Stimulated activated CD8-positive, alpha-beta memory T cell treated with anti-CD3 and anti-CD28 coated beads, Interleukin-4, amount 100 ng/mL, for 1 hour (primary cell): ENCODE measurements around the gene DIAPH3.

ENCODE experiments used
- DNase-seq, 2 donors: peaks; one replicate each; pipeline ENCODE4 v3.0.0-alpha.2; 2020; ENCODE audit warnings: low read depth in 2 of 2, low spot score in 1 of 2

DIAPH3 gene

GRCh38 chr13:59960683-59961082 lies 203.0 kb downstream of the DIAPH3 start:
- no peak for DNase-seq

GRCh38 chr13:59957438-59957837 lies 206.3 kb downstream of the DIAPH3 start:
- DNase-seq = no peak

GRCh38 chr13:59954601-59955000 lies 209.1 kb downstream of the DIAPH3 start:
- DNase-seq = no peak

DNA sequence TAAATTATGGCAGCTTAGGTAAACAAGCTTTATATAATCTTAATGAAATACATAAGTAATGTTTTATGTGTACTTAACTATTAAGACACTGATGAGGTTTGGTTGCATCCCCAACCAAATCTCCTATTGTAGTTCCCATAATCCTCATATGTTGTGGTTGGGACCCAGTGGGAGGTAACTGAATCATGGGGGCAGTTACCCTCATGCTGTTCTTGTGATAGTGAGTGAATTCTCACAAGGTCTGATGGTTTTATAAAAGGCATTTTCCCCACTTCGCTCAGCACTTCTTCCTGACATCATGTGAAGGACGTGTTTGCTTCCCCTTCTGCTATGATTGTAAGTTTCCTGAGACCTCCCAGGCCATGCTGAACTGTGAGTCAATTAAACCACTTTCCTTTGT lies 212.7 kb downstream of the DIAPH3 start:
- no peak for DNase-seq

GRCh38 chr13:59950266-59950665 lies 213.5 kb downstream of the DIAPH3 start:
- DNase-seq = no peak

DNA sequence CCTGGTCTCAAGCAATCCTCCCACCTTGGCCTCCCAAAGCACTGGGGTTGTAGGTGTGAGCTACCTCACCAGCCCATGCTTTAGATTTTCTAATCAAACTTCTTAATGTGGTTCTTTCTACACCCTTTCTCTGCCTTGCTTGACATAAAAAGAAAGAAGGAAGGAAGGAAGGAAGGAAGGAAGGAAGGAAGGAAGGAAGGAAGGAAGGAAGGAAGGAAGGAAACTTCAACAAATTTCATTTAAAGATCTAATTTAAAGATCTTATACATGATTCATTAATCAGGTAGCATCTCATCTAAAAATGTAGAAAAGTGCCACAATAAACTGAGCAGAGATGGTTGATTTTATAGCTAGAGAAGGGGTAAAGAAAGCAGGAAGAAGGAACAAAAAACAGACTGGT lies 215.0 kb downstream of the DIAPH3 start:
- no peak for DNase-seq

- no peak for DNase-seq
These were observed 216.8 kb downstream of the DIAPH3 start for GRCh38 chr13:59946944-59947343.

DNA sequence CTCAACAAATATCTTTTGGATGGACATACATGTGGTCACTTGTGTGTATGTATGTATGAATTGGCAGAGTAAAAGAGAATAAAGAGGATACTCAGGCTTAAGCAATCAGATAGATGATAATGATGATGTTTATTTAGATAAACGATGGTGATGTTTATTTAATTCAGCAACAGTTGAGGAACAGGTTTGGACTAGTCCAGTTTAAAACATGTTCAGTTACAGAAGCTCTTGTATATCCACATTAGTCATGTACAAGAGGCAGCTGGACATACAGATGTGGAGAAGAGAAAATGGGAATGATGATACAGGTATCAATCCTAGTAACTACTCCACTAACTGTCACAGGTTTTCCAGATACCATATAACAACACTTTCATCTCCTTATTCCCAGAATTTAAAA lies 232.1 kb downstream of the DIAPH3 start:
- DNase-seq = no peak

DNA sequence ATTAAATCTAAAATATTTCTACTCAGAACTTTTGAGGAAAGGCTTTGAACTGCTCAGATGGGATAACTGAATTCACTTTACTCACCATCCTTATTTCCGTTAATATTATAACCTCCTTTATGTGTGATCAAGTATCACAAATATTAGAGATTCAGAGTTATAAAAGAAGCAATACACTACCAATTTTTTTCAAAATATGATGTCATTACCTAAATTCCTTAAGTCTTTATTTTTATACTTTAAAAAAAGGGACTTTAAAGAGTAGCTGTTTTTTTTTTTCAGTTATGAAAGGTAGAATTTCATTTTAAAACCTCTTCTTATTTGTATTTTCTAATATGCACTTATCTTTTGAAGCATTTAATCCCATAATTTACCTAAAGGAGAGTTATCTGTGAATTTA lies 239.5 kb downstream of the DIAPH3 start:
- DNase-seq = no peak

GRCh38 chr13:59915252-59915651 lies 248.5 kb downstream of the DIAPH3 start:
- no peak for DNase-seq

GRCh38 chr13:59914556-59914955 lies 249.2 kb downstream of the DIAPH3 start:
- DNase-seq = no peak

- DNase-seq = no peak
These were observed 257.2 kb downstream of the DIAPH3 start for GRCh38 chr13:59906413-59907049.

DNA sequence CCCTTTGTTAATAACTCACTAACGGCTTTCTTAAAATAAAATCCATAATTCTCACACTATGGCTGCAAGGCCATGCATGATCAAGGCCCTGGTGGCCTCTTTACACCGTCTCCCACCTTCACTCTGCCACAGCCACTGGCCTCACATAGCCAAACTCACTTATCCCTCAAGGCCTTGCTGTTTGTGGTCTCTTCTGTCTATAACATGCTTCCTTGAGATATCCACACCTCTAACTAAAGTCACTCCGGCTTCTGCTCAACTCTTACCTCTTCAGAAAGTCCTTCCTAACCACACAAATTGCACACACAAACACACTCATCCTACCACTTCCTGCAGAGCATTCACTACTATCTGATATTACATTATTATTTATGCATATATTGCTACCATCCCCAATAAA lies 262.5 kb downstream of the DIAPH3 start:
- DNase-seq = no peak

DNA sequence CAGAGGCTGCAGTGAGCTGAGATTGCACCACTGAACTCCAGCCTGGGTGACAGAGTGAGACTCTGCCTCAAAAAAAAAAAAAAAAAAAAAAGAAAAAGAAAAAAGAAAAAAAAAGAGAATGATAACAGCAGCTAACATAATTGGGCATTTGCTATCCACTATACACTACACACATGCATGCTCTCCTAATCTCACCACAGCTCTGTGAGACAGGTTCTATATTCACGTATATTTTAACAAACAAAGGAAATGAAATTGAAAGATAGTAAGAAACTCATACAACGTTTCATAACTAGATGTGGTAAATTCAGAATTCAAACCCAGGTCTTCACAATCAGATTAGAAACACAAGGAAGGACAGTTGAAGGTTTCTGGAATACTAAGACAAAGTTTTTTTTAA lies 265.7 kb downstream of the DIAPH3 start:
- DNase-seq = no peak

GRCh38 chr13:59893266-59893665 lies 270.5 kb downstream of the DIAPH3 start:
- no peak for DNase-seq

GRCh38 chr13:59891053-59891452 lies 272.7 kb downstream of the DIAPH3 start:
- DNase-seq = no peak

DNA sequence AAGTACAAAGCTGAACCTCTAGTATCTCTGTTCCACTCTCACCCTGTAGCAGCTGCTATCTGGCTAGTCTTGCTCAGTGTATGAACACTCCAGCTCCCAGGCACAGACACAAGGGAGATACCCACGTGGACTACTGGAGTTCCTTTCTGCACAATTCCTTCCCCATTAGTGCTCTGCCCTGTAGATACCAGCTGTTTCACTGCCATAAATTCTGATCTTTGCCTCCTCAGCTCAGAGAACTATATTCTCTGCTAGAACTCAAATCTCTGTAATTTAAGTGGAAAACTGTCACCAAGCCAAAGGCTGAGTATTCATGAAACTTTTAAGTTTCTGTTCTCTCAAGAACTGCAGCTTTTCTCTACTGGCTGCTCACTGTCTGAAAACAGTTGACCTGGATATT lies 273.7 kb downstream of the DIAPH3 start:
- no peak for DNase-seq

DNA sequence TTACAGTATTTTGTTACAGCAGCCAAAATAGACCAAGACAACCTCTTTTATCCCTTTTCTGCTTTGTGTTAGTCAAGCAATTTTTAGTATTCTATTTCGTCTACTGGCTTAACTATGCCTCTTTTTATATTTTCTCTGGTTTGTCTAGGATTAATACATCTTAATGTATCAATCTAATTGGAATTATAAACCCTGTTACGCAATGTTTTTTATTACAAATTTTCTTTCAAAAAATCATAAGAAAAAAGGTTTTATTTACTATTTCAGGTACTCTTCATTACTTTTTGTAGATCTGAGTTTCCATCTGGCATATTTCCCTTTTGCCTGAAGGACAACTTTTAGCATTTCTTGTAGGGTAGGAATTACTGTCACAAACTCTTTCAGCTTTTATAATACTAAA lies 275.3 kb downstream of the DIAPH3 start:
- DNase-seq = no peak

DNA sequence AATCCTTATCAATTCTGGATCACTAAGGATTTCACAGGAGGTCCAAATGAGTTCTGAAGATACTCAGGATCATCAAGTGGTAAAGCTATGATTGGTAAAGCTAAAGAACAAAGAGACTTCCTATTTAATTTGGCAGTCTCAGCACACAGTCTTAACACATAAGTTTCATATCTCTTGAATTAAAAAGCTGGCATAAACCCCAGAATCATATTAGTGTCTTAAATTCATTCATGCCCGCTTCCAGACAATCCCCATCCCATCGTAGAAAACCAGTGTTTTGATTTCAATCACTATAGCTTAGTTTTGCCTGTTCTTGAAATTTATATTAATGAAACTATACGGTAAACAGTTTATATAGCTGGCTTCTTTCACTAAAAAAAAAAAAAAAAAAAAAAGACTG lies 278.7 kb downstream of the DIAPH3 start:
- DNase-seq = no peak

DNA sequence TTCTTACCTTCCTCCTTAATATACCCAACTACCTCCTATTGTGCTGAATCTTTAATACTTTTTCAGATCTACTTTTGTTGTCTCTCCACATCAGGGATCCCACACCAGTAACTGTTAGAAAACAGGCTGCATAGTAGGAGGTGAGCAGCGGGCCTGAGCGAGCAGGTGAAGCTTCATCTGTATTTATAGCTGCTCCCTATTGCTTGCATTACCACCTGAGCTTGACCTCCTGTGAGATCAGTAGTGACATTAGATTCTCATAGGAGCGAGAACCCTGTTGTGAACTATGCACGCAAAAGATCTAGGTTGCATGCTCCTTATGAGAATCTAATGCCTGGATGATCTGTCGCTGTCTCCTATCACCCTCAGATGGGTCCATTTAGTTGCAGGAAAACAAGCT lies 279.8 kb downstream of the DIAPH3 start:
- no peak for DNase-seq

GRCh38 chr13:59880468-59880867 lies 283.3 kb downstream of the DIAPH3 start:
- DNase-seq = no peak

DNA sequence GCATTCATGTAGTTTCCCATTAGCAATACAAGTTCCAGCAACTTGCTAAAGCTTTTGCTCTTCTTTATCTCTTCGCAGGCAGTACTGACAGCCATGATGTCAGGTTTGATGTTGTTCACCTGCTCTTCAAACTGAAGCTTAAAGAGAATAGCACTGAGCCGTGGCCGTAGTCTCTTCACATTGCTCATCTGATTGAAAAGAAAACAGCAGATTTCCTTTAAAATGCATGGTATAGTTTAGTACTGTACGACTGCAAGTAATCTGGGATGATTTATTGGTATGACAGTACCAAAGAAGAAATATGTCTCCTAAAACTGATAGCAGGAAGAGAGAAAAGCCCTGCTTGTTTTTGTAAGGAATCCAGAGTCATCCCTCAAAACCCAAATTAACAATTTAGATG lies 284.4 kb downstream of the DIAPH3 start:
- no peak for DNase-seq

GRCh38 chr13:59877933-59878332 lies 285.8 kb downstream of the DIAPH3 start:
- DNase-seq = no peak

- no peak for DNase-seq
These were observed 288.8 kb downstream of the DIAPH3 start for GRCh38 chr13:59874973-59875372.
